Osteocyte (in vitro differentiated cells): ENCODE results near the gene RASD2. TPM values are rescaled to one million over a fixed set of nuclear protein-coding genes. Genes with fewer than 3 reads are reported as not detected.

Experiments used
- DNase-seq: peaks from one replicate; pipeline ENCODE4 v3.0.0; 2021; ENCODE audit warnings: mixed read lengths; ENCODE audit not compliant: unreplicated experiment; ENCODE audit errors: extremely low spot score
- H3K27ac Mint-ChIP-seq: one replicate; pipeline ENCODE4 v1.8.0; 2021; ENCODE audit warnings: mild to moderate bottlenecking, mixed read lengths; ENCODE audit not compliant: unreplicated experiment
- H3K27me3 Mint-ChIP-seq: one replicate; pipeline ENCODE4 v1.8.0; 2021; ENCODE audit warnings: mixed read lengths; ENCODE audit not compliant: unreplicated experiment
- H3K36me3 Mint-ChIP-seq: one replicate; pipeline ENCODE4 v1.8.0; 2021; ENCODE audit warnings: mixed read lengths; ENCODE audit not compliant: unreplicated experiment
- H3K4me1 Mint-ChIP-seq: one replicate; pipeline ENCODE4 v1.8.0; 2021; ENCODE audit warnings: mixed read lengths; ENCODE audit not compliant: unreplicated experiment
- H3K4me3 Mint-ChIP-seq: one replicate; pipeline ENCODE4 v1.8.0; 2021; ENCODE audit warnings: mild to moderate bottlenecking, moderate library complexity, mixed read lengths; ENCODE audit not compliant: unreplicated experiment
- H3K9me3 Mint-ChIP-seq: one replicate; pipeline ENCODE4 v1.8.0; 2021; ENCODE audit warnings: mixed read lengths; ENCODE audit not compliant: unreplicated experiment
- total RNA-seq: library from RNA; stranded (reverse); gene quantifications from 2 replicates; pipeline ENCODE4 v1.2.1, GENCODE V29; 2021
- TF ChIP-seq, protein P1 (sequence below): fragments of 200-600 bp; sonication (generic); IDR thresholded peaks from 2 replicates; pipeline ENCODE4 v1.5.0; 2021; ENCODE audit warnings: antibody characterized with exemption, mild to moderate bottlenecking, moderate library complexity

RASD2 gene
- total RNA-seq, 1 donor from 2014 or later = not detected

GRCh38 chr22:35519306-35520000 lies 21.2 kb upstream of the RASD2 start:
- peaks cover 69% of the 10 kb centered on the region for H3K27me3 Mint-ChIP-seq
- H3K27ac Mint-ChIP-seq = no peak overlapping the region
- no peaks in the 10 kb centered on the region for H3K36me3 Mint-ChIP-seq
- no peaks in the 10 kb centered on the region for H3K9me3 Mint-ChIP-seq
- no peaks in the 10 kb centered on the region for H3K4me1 Mint-ChIP-seq
- TF ChIP-seq, protein P1, sequence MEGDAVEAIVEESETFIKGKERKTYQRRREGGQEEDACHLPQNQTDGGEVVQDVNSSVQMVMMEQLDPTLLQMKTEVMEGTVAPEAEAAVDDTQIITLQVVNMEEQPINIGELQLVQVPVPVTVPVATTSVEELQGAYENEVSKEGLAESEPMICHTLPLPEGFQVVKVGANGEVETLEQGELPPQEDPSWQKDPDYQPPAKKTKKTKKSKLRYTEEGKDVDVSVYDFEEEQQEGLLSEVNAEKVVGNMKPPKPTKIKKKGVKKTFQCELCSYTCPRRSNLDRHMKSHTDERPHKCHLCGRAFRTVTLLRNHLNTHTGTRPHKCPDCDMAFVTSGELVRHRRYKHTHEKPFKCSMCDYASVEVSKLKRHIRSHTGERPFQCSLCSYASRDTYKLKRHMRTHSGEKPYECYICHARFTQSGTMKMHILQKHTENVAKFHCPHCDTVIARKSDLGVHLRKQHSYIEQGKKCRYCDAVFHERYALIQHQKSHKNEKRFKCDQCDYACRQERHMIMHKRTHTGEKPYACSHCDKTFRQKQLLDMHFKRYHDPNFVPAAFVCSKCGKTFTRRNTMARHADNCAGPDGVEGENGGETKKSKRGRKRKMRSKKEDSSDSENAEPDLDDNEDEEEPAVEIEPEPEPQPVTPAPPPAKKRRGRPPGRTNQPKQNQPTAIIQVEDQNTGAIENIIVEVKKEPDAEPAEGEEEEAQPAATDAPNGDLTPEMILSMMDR = no peak
- DNase-seq = no peak
- no peak overlapping the region for H3K4me3 Mint-ChIP-seq

DNA sequence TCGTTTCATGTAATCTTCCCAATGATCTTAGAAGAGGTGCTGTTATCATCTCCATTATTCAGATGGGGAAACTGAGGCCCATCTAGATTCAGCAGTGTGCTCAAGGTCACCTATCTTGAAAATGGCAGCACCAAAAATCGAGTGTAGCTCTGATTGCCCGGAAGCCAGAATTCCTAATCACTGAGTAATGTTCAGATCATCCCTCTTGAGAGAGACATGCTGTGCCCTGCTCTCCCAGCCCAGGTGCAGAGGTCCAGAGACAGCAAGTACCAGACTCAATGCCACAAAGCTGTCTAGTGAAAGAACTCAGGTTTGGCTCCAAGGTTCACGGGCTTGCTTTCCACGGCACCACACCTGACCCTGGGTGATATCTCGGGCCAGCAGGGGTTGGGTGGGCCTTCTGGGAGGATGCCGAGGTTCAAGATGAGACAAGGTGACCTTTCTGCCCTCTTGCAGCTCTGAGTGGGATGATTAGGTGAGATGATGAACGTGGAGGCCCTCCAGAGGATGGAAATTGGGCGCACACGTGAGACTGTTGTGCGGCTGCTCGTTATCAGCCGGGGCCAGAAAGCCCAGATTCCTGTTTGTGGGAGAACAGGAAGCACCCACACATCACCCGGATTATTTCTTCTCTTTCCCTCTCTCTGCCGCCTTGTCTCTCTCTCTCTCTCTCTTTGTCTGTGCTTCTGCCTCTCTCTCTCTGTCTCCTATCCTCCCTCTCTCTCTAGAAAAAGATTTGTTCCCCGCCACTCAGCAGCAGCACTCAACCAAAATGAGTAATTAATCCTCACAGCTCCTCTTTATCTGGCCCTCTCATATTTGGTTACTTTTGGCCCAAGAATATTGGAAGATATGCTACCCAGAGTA lies 19.0 kb upstream of the RASD2 start:
- TF ChIP-seq, protein P1 = no peak
- Mint-ChIP-seq H3K27me3 (peaks cover 55% of the 10 kb centered on the region), H3K4me1 (no peaks in the 10 kb centered on the region), H3K36me3 (no peaks in the 10 kb centered on the region), H3K4me3 (no peak overlapping the region), H3K27ac (no peak overlapping the region), H3K9me3 (no peaks in the 10 kb centered on the region)
- no peak for DNase-seq

DNA sequence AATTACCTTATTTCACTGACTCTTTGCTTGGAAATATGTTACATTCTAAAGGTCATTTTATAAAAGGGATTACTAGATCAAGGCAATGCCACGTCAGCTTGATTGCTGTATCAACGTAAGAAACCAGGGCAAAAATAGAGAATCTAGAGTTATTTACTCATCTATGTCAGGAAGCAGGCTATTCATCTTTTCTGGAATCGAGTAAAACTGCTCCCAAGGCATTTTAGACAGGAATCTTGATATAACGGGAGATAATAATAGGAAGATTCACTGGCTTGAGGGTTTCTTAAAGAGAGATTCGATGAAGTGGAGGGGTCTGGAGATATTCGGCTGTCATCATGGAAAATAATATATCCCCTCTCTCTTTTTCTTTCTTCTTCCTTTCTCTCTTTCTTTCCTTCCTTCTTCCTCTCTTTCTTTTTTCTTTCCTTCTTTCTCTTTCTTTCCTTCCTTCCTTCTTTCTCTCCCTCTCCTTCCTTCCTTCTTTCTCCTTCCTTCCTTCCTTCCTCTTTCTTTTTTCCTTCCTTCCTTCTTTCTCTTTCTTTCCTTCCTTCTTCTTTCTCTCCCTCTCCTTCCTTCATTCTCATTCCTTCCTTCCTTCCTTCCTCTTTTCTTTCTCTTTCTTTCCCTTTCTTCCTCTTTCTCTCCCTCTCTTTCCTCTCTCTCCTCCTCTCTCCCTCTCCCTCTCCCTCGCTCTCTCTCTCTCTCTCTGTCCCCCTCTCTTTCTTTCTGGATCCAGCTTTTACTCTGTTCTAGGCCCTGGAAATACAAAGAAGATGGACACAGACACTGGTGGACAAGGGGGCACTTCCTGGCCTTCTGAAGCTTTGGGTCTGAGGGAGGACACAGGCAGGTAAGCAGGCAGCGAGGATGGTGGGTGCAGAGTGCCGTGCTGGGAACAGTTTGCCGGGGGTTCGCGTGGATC lies 18.1 kb upstream of the RASD2 start:
- DNase-seq = no peak
- H3K4me3 Mint-ChIP-seq = no peak overlapping the region
- H3K9me3 Mint-ChIP-seq = no peaks in the 10 kb centered on the region
- no peaks in the 10 kb centered on the region for H3K4me1 Mint-ChIP-seq
- no peaks in the 10 kb centered on the region for H3K36me3 Mint-ChIP-seq
- peaks cover 48% of the 10 kb centered on the region for H3K27me3 Mint-ChIP-seq
- H3K27ac Mint-ChIP-seq = no peak overlapping the region
- TF ChIP-seq, protein P1 = no peak

DNA sequence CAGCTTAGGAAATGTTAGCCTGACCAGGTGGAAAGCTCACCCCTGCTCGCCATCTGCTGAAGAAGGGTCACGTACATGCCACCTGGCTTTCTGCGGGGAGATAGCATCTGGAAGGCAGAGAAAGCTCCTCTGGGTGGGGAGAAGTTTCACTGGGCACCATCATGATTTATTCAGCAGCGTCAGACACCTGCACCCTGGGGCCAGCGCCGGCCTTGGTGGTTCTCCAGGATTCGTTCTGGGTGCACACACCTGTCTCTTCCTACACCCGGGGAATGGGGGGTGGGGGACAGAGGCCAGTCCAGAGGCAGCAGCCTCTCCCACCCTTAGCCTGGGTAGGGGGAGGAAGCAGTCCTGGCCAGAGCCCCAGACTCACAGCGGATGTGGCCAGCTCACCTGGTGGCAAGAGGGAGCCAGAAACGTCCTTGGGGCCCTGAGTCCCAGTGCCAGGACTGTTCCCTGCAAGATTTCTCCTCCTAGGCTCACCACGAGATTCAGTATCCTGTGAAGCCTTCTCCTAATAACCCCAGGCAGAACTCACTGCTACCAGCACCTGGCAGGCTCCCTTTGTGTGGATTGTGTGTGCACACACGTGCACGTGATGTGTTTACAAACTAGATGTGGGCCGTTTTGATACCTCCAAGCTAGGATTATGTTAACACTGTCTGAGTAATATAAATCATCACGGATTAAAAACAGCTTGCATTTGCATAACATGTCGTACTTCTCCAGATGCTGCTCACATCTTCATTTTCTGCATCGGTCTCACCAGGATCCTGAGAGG lies 17.3 kb upstream of the RASD2 start:
- H3K27ac Mint-ChIP-seq = no peak overlapping the region
- no peak overlapping the region for H3K4me3 Mint-ChIP-seq
- no peaks in the 10 kb centered on the region for H3K9me3 Mint-ChIP-seq
- TF ChIP-seq, protein P1 = no peak
- no peaks in the 10 kb centered on the region for H3K4me1 Mint-ChIP-seq
- no peaks in the 10 kb centered on the region for H3K36me3 Mint-ChIP-seq
- H3K27me3 Mint-ChIP-seq = peaks cover 43% of the 10 kb centered on the region
- no peak for DNase-seq
